Stimulated activated CD4-positive, alpha-beta T cell treated with anti-CD3 and anti-CD28 coated beads, TNF-alpha, amount 100 ng/mL, for 4 hours (primary cell): ENCODE measurements around the gene DEGS1.

ENCODE experiments used
- DNase-seq, 3 experiments: peaks; one replicate each; pipeline ENCODE4 v3.0.0-alpha.2; 2020; ENCODE audit warnings: low read depth in 3 of 3

Gene DEGS1

DNA sequence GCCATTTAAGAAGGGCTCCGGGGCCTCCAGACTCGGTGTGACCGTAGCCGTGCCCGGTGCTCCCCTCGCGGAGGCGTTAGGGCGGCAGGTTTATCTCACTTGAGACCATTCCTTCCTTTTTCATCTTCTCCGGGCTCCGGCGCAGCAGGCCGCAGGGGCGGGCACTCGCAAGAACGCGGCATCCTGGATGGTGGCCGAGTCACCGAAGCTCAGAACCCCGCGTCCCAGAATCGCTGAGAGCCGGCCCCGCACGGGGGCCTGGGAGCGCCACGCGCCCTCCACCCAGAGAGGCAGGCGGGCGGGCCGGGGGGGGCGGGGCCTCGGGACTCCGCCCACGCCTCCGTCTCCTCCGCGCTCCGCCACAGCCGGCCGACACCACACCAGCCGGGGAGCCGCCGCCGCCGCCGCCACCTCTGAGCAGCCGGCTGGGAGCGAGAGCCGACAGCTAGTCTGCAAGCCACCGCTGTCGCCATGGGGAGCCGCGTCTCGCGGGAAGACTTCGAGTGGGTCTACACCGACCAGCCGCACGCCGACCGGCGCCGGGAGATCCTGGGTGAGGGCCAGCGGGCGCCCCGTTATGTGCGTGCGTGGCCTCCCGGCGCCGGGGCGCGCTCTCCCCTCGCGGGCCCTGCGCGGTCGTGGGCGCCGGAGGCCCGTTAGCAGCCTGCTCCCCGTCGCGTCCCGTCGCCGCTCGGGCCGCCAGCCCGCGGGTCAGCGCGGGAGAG is at the start of gene DEGS1:
Gene DEGS1 (plus strand): TSS at position 375 of the 725 bp plus-strand sequence. CDS start 97 bp downstream, at position 472.
- peak; percentile 60 to 70 (median 66) for DNase-seq

DNA sequence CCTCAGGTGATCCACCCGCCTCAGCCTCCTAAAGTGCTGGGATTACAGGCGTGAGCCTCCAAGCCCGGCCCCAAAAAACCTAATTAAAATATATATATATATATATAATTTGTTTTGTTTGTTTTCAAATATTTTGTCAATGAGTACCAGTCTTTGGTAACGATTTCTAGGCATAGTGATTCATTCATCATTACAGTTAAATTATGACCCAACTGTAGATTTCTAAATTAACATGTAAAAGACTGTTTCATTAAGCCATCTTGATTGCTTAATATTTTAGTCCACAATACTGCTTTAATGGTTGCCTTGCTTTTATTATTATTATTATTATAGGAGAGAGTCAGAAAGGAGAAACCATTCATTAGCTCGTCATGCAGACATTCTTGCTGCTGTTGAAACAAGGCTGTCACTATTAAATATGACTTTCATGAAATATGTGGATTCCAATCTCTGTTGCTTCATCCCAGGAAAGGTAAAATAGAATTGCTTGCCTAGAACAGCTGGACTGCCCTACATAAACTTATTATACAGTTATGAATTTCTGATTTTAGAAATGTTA is 49.2 kb upstream of the DEGS1 start:
- no peak for DNase-seq

DNA sequence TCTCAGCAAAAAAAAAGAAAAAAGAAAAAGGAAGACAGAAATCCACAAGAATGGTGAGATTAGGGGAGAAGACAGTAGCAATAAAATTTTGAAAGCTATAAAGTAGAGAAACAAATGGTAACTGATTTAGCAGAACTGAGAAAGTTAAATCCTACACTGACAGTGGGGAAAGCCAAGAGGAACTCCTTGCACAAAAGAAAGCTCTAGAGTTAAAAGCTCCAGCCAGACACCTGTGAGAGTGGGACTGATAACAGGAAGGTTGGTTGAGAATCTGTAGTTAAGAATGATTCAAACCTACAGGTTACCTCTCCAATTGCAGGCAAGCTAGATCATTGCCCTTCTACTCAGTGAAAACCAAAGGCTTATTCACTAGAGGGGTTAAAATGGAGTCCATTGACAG is 45.5 kb upstream of the DEGS1 start:
- no peak for DNase-seq

DNA sequence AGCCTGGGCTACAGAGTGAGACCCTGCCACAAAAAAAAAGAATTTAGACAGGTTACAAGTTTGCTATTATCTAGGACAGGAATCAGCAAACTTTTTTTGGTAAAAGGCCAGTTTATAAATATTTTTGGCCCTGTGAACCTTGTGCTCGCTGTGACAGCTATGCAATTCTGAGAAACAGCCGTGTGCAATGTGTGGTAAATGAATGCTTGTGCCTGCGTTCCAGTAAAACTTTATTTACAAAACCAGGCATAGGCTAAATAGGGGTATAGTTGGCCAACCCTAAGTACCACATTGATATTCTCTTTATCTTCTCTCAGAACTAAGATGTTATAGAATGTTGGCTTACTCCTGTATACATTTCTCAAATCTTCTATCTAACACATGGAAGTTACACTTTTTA is 44.8 kb upstream of the DEGS1 start:
- DNase-seq, result no peak

DNA sequence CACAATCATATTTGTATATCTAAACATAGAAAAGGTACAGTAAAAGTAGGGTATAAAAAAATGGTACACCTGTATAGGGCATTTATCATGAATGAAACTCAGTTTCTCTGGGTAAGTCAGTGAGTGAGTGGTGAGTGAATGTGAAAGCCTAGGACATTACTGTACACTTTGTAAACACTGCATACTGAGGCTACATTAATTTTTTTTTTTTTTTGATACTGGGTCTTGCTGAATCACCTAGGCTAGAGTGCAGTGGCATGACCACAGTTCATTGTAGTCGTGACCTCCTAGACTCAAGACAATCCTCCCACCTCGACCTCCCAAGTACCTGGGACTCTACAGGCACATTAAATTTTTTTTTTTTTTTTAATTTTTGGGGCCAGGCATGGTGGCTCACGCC is 41.3 kb upstream of the DEGS1 start:
- DNase-seq, result no peak

DNA sequence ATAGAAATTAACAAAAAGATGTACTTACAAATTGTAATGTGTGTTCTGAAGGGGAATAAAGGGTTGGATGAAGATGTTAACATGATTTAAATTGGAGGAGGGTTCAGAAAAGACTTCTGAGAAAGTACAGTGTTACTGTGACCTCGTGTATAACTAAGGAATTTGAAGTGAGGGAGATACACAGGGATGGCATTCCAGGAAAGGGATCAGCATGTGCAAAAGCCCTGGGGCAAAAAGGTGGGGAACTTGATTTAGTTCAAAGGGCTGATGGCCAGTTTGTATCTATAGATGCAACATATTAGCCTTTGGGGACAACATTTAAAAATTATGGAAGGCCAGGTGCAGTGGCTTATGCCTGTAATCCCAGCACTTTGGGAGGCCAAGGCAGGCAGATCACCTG is 33.3 kb upstream of the DEGS1 start:
- DNase-seq, result no peak

DNA sequence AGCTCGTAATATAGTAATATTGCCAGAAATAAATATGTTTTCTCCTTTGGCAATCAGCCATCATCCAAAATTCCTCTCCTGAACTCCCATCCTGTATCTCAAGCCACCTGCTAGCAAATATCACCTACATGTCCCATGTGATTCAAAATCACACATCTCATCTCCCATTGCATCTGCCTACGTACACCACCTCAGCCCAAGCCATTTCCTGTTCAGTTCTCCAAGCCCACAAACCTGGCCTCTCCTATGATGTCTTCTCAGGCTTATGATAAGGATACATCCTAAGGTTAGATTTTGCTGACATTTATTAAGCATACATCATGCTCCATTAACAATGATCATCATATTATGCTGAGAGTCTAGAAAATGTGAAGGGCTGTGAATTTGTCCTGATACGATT is 31.9 kb upstream of the DEGS1 start:
- no peak for DNase-seq

DNA sequence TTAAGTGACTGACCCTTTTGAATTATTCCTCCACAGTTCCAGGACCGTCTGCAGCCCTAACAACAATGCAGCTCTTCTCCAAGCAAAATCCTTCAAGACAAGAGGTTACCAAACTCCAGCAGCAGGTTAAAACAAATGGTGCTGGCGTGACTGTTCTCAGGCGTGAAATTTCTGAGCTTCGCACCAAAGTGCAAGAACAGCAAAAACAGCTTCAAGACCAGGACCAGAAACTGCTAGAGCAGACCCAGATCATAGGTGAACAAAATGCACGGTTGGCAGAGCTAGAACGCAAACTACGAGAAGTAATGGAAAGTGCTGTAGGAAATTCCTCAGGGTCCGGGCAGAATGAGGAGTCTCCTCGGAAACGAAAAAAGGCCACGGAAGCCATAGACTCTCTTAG is 25.7 kb upstream of the DEGS1 start:
- no peak for DNase-seq

DNA sequence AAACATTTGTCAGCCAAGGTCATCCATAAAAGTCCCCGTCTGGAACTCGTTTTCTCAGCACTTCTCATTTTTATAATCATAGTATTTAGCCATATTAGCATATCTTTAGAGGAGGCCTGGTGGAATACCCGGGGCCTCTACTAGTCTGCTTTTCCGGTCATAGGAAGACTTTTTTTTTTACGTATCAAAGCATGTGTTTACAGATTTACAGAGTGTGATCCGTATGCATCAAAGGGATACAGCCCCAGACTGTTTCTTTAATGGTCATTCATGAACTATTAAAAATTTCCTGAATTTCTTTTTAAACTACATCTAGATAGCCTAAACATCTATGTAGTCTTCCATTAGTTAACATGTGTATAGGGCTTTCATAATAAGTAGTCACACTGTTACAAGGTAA is 23.5 kb upstream of the DEGS1 start:
- no peak for DNase-seq

DNA sequence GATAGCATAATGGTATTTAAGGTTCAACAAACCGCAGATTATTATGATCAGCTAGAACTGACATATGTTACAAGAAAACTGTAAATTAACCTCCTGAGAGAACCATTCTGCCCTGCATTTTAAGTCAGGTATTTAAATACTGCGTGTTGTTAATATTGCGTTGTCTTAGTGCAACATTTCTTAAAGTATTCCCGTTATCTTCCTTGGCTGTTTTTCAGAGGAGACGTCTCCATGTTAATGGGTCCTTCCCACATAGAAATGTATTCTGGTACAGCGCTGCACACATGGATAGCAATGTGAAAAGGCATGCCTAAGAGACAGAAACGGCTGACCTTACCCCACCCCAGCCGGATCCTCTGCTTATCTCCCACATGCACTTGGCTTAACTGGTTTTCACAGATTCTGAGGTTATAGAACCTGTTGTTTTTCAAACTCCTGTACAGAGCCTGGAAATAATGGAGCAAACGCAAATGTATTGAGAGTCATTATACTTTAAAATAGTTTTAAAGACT is 22.8 kb upstream of the DEGS1 start:
- no peak for DNase-seq

DNA sequence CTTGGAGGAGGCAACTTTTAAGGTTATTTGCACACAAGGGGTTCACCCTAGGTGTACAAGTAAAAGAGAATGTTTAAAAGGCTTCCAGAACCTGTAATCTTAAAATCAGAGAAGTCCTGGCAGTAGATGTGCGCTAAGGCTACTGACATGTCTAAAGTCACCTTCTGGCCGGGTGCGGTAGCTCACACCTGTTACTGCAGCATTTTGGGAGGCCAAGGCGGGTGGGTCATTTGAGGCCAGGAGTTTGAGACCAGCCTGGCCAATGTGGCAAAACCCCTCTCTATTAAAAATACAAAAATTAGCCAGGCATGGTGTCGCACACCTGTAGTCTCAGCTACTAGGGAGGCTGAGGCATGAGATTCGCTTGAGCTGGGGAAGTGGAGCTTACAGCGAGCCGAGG is 20.3 kb upstream of the DEGS1 start:
- DNase-seq, result no peak

DNA sequence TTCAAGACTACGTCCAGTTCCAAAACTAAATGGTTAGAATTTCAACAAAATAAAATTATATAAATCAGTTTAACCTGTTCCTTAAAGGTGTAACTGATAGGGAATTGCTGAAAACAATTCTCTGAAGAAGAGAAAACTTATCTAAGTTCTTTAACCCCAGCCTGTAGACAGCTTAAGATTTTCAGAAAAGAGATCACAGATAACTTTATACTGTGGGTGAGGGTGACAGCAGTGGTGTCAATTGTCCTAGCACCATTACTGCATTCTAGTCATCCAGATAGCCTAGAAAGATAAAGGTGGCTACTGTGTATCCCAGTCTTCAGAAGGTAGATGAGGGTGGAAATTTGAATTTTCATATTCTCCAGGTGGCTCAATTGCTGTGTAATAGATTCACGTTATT is 19.7 kb upstream of the DEGS1 start:
- DNase-seq, result no peak

DNA sequence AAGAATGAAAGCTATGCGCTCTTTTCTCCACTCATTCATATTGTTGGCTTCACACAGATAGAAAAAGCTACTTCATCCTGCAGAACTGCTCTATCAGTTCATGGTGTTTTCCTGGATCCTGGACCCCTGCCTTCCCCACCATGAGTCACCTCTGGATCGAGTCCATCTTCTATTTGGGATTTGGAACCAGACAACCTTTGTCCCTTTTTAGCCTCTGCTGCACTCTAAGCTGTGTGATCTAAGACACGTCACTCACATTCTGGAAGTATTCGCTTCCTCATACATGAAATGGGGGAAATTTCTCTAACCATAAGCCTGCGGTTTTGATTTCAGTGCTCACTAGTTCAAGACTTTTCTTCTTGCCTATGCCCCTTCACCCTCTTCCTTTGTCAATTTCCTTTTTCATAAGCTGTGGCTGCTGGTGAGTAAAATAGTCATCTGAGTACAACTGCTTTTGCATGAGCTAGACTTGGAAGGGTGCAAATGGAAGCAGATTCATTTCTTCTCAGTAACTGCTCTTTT is 14.1 kb upstream of the DEGS1 start:
- DNase-seq, result no peak

DNA sequence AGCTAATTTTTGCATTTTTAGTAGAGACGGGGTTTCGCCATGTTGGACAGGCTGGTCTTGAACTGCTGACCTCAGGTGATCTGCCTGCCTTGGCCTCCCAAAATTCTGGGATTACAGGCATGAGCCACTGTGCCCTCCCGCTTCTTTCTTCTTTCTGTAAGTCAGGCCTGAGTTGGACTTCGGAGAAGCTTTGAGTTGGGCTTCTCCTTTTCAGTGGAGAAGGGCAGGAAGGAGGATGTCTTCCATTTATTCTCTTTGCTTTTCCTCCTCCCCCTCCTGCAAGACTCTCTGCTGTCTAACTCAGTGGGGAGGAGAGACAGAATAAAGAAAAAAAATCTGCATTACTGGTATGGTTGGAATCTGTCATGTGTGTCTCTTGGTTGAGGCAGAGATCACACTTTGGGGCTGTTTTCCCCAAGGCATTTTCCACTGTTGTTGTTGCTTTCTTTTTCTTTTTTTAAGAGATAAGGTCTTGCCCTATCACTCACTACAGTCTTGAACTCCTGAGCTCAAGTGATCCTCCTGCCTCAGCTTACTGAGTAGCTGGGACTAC is 13.2 kb upstream of the DEGS1 start:
- no peak for DNase-seq

DNA sequence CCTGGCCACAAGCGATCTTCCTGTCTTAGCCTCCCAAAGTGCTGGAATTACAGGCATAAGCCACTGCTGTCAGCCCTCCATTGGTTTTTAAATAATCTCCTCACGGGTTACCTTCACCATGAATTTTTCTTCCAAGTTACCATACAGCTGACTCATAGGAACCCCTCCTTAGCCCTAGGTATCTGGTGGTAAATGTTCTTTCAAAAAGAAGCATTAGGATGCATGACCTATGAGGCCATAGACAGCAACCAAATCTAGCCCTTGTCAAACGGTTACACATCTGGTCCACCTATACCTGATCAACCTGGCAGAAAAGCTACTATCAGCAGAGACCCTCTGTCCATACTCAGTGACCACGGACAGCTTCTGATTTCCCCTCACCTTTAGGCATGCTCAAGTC is 12.7 kb upstream of the DEGS1 start:
- DNase-seq, result no peak

DNA sequence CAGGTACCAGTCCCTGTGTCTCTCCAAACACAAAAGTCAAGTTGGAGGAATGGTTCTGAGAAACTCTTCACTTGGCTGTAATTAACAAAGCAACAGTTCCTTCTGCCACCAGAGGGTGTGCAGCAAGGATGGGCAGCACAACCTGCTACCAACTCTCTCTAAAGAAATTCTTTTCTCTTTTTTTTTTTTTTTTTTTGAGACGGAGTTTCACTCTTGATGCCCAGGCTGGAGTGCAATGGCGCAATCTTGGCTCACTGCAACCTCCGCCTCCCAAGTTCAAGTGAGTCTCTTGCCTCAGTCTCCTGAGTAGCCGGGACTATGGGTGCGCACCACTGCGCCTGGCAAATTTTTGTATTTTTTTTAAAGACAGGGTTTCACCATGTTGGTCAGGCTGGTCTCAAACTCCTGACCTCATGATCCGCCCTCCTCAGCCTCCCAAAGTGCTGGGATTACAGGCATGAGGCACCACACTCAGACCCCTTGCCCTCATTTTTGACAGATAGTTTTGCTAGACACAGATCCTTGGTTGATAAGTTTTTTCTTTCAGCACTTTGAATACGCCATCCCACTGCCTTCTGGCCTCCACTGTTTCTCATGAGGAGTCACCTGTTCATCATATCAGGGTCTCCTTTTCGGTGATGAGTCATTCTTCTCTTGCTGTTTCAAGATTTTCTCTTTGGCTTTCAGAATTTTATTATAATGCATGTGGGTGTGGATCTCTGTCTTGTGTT is 12.1 kb upstream of the DEGS1 start:
- DNase-seq, result no peak

DNA sequence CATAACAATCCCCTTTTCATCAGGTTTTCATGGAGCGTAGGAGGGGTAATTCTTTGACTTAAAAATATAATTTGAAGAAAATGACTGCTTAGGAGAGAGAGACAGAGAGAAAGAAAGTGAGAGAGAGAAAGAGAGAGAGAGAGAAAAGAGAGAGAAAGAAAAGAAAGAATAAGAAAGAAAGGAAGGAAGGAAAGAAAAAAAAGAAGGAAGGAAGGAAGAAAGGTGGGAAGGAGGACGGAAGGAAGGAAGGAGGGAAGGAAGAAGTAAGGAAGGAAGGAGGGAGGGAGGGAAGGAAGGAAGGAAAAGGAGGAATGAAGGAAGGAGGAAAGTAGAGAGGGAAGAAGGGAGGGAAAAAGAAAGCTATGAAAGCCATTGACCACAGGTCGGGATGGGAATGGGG is 10.8 kb upstream of the DEGS1 start:
- DNase-seq, result no peak

DNA sequence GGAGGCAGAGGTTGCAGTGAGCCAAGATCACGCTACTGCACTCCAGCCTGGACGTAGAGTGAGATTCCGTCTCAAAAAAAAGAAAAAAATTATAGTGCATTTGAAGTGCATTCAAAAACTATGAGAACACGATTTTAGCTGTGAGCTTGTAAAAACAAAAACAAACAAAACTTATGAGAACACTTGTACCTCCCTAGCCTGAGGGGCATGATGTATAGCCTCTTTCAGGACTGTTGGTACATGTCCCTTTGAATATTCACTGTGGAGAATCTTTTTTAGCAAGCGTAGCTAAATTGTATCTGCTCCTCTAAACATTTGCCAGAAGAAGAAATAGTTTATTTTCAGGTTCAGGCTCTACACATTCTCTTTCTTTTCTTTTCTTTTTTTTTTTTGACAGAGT is 9.5 kb upstream of the DEGS1 start:
- DNase-seq, result no peak

DNA sequence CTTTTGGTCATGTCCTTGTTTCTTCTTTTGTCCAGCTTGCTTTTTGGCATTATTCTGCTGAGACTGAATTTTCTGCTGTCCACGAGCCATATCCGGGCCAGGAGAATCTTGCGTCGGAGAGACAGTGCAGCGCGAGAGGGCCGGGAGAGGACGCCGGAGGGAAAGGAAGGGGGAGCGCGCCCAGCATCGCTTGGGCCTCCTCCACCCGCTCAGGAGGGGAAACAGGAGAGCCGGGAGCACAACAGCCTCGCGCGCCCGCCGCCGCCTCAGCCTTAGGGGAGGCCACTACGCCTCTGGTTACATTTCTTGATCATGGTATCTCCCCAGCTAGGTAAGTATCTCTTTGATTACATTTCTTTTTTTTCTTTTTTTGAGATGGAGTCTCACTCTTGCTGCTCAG is 7.4 kb upstream of the DEGS1 start:
- DNase-seq, result no peak

DNA sequence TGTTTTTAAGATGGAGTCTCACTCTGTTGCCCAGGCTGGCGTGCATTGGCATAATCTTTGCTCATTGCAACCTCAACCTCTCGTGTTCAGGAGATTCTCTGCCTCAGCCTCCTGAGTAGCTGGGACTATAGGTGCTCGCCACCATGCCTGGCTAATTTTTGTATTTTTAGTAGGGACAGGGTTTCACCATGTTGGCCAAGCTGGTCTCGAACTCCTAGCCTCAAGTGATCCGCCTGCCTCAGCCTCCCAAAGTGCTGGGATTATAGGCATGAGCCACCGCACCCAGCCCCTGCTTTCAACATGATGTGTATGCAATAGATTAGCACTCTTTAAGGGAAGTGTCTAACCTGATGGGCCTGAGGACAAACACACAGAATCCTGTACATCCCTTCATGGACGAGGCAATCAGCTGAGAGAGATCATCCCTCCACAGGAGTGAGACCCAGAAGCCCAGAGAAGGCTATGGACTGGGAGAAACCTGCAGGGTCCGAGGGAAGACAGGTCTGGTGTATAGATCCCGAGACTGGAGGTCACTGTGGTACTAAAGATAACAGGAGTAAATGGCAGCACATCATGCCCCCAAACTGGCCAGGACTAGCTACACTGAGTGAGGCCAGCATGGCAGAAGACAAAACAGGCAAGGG is 5.6 kb upstream of the DEGS1 start:
- DNase-seq, result no peak

DNA sequence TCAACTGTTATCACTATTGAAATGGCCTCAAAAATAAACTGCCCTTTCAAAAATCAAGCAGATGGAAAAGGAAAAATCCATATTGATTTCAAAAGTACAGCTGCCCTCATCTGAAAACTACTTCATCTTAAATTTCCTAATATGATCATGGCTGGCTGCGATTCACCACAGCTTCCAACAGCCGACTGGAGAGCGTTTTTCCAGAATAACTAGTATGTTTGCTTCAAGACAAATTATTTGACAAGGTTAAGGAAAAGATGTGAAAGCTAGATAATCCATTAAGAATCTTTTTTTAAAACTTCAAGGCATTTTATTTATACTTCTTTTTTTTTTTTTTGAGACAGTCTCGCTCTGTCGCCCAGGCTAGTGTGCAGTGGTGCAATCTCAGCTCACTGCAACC is 4.1 kb upstream of the DEGS1 start:
- no peak for DNase-seq
